GM12878 (cell line): ENCODE measurements around the gene HNRNPM. TPM values are rescaled to one million over a fixed set of nuclear protein-coding genes. Genes with fewer than 3 reads are reported as not detected.
A peak's percentile ranks its signal among the peaks of the same experiment; 100 is the strongest.

ENCODE experiments used
- BCLAF1 ChIP-seq: fragments of 450-650 bp; IDR thresholded peaks from 2 replicates; pipeline ENCODE4 v1.6.1; 2017; ENCODE audit warnings: antibody characterized with exemption, mild to moderate bottlenecking, moderate library complexity
- CBX5 ChIP-seq: sonication (generic); IDR thresholded peaks from 2 replicates; pipeline ENCODE4 v1.6.1; 2016; ENCODE audit warnings: low read depth, moderate library complexity, mild to moderate bottlenecking, inconsistent platforms
- CEBPB ChIP-seq, 2 experiments: fragments of 150-350 bp in 1 of 2; IDR thresholded peaks; 2 replicates each; pipeline ENCODE4 v1.6.1; 2012 to 2014; ENCODE audit warnings: low read depth in 2 of 2, low read length in 2 of 2, borderline replicate concordance in 1 of 2, inconsistent platforms in 1 of 2
- FOS ChIP-seq: IDR thresholded peaks from 3 replicates; pipeline ENCODE4 v1.6.1; 2011; ENCODE audit warnings: borderline replicate concordance; ENCODE audit not compliant: insufficient read length; ENCODE audit errors: extremely low read depth
- GABPA ChIP-seq: IDR thresholded peaks from 2 replicates; pipeline ENCODE4 v1.6.1; 2014; ENCODE audit warnings: antibody characterized with exemption, low read depth, mild to moderate bottlenecking, inconsistent platforms
- HDAC6 ChIP-seq: fragments of 200-600 bp; sonication (generic); IDR thresholded peaks from one replicate; pipeline ENCODE4 v1.8.0; 2017; ENCODE audit warnings: antibody characterized with exemption; ENCODE audit not compliant: unreplicated experiment
- IKZF1 ChIP-seq: fragments of 450-650 bp; conservative IDR thresholded peaks from 2 replicates; pipeline ENCODE4 v1.6.1; 2017; ENCODE audit warnings: antibody characterized with exemption, mild to moderate bottlenecking
- IRF4 ChIP-seq: IDR thresholded peaks from 2 replicates; pipeline ENCODE4 v1.6.1; 2011; ENCODE audit warnings: low read depth, low read length
- NFIC ChIP-seq: IDR thresholded peaks from 2 replicates; pipeline ENCODE4 v1.6.1; 2012; ENCODE audit warnings: low read depth, mild to moderate bottlenecking, inconsistent platforms, low read length, moderate library complexity
- NFXL1 ChIP-seq: fragments of 450-650 bp; IDR thresholded peaks from 2 replicates; pipeline ENCODE4 v1.6.1; 2017; ENCODE audit warnings: antibody characterized with exemption, mild to moderate bottlenecking, borderline replicate concordance
- NFYA ChIP-seq: IDR thresholded peaks from 2 replicates; pipeline ENCODE4 v1.6.1; 2011; ENCODE audit warnings: low read depth, mild to moderate bottlenecking, low read length, improper control_type of control experiment, borderline replicate concordance
- PKNOX1 ChIP-seq: fragments of 450-650 bp; IDR thresholded peaks from 2 replicates; pipeline ENCODE4 v1.6.1; 2016; ENCODE audit warnings: mild to moderate bottlenecking
- POLR2AphosphoS5 ChIP-seq: IDR thresholded peaks from 2 replicates; pipeline ENCODE4 v1.6.1; 2011; ENCODE audit warnings: mild to moderate bottlenecking, low read length, inconsistent platforms
- RBBP5 ChIP-seq: fragments of 200-600 bp; sonication (generic); conservative IDR thresholded peaks from 2 replicates; pipeline ENCODE4 v1.6.1; 2016
- SIX5 ChIP-seq: IDR thresholded peaks from 2 replicates; pipeline ENCODE4 v1.6.1; 2011; ENCODE audit warnings: mild to moderate bottlenecking, low read depth, low read length, moderate library complexity; ENCODE audit not compliant: severe bottlenecking
- TCF3 ChIP-seq: IDR thresholded peaks from 2 replicates; pipeline ENCODE4 v1.6.1; 2012; ENCODE audit warnings: low read depth, mild to moderate bottlenecking, low read length, borderline replicate concordance; ENCODE audit not compliant: insufficient read depth
- USF1 ChIP-seq: IDR thresholded peaks from 2 replicates; pipeline ENCODE4 v1.6.1; 2011; ENCODE audit warnings: borderline replicate concordance, low read depth, mild to moderate bottlenecking, moderate library complexity, mixed read lengths, low read length; ENCODE audit not compliant: insufficient read depth; ENCODE audit errors: extremely low read length
- ZBED1 ChIP-seq: IDR thresholded peaks from 2 replicates; pipeline ENCODE4 v1.6.1; 2016; ENCODE audit warnings: borderline replicate concordance
- ZNF207 ChIP-seq: fragments of 450-650 bp; IDR thresholded peaks from 2 replicates; pipeline ENCODE4 v1.6.1; 2014; ENCODE audit warnings: antibody characterized with exemption, mild to moderate bottlenecking, borderline replicate concordance
- polyA plus RNA-seq, 11 experiments: library from polyadenylated mRNA; depleted of rRNA in 4 of 11; unstranded in 6 of 11; stranded (reverse) in 5 of 11; fragments of >200 nt; fragmentation: Nextera tagmentation in 4 of 11; fragmentation: Illumina TruSeq in 1 of 11; extraction: Ambion mirVana in 4 of 11; extraction: Trizol in 1 of 11; gene quantifications; 1 replicate in 1 of 11; 2 replicates in 10 of 11; pipeline versions ENCODE4 v1.2.1 to v1.2.3, GENCODE V29; 2011 to 2016; ENCODE audit warnings: inconsistent platforms in 2 of 11, missing spikeins in 2 of 11, low read depth in 1 of 11
- total RNA-seq, 4 experiments: library from RNA; depleted of rRNA in 3 of 4; stranded (reverse); fragments of >200 nt in 3 of 4; fragmentation: Illumina TruSeq in 1 of 4; extraction: Trizol in 1 of 4; gene quantifications; 2 replicates each; pipeline versions ENCODE4 v1.2.1 to v1.2.3, GENCODE V29; 2013 to 2021
- TF ChIP-seq, protein P1 (sequence below): fragments of 450-650 bp; IDR thresholded peaks from 2 replicates; pipeline ENCODE4 v1.6.1; 2018; ENCODE audit warnings: mild to moderate bottlenecking, low read depth, moderate library complexity; ENCODE audit not compliant: partially characterized antibody
- TF ChIP-seq, protein P2 (sequence below): IDR thresholded peaks from 2 replicates; pipeline ENCODE4 v1.6.1; 2011; ENCODE audit warnings: low read depth, low read length, improper control_type of control experiment, borderline replicate concordance

HNRNPM gene
- total and polyA plus RNA-seq, 10 of the 15 experiments (the other 5 are each of a cell fraction or from before 2014, with no cell fraction given): 14.3 to 415 (median 198) TPM

GRCh38 chr19:8412783-8413628, 31.8 kb upstream of the HNRNPM start, which contains the start of gene MARCHF2 (continued):
- TF ChIP-seq, protein P1, sequence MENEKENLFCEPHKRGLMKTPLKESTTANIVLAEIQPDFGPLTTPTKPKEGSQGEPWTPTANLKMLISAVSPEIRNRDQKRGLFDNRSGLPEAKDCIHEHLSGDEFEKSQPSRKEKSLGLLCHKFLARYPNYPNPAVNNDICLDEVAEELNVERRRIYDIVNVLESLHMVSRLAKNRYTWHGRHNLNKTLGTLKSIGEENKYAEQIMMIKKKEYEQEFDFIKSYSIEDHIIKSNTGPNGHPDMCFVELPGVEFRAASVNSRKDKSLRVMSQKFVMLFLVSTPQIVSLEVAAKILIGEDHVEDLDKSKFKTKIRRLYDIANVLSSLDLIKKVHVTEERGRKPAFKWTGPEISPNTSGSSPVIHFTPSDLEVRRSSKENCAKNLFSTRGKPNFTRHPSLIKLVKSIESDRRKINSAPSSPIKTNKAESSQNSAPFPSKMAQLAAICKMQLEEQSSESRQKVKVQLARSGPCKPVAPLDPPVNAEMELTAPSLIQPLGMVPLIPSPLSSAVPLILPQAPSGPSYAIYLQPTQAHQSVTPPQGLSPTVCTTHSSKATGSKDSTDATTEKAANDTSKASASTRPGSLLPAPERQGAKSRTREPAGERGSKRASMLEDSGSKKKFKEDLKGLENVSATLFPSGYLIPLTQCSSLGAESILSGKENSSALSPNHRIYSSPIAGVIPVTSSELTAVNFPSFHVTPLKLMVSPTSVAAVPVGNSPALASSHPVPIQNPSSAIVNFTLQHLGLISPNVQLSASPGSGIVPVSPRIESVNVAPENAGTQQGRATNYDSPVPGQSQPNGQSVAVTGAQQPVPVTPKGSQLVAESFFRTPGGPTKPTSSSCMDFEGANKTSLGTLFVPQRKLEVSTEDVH: no peak
- no peak for TF ChIP-seq NFIC
- TF ChIP-seq HDAC6: no peak
- 0 out of 2 replicates have a peak, but pooled peaks have one; percentile 13 for TF ChIP-seq TCF3
- TF ChIP-seq, protein P2, sequence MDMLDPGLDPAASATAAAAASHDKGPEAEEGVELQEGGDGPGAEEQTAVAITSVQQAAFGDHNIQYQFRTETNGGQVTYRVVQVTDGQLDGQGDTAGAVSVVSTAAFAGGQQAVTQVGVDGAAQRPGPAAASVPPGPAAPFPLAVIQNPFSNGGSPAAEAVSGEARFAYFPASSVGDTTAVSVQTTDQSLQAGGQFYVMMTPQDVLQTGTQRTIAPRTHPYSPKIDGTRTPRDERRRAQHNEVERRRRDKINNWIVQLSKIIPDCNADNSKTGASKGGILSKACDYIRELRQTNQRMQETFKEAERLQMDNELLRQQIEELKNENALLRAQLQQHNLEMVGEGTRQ: no peak
- TF ChIP-seq USF1: no peak
- TF ChIP-seq ZNF207: peak; percentile 34; the same call in 1 of the 2 replicates
- TF ChIP-seq FOS: peak; percentile 86
- TF ChIP-seq CBX5: no peak
- TF ChIP-seq IRF4: no peak
- no peak for TF ChIP-seq GABPA
- no peak for TF ChIP-seq NFXL1
- TF ChIP-seq RBBP5: no peak
- TF ChIP-seq ZBED1: no peak
- peak; percentile 60 for TF ChIP-seq IKZF1
- no peak for TF ChIP-seq SIX5
- TF ChIP-seq BCLAF1: 0 out of 2 replicates have a peak, but pooled peaks have one; percentile 16
- no peak for TF ChIP-seq CEBPB (IDR thresholded peaks at IDR 0.05; ENCODE audit: borderline replicate concordance in 1 of 2, low read depth in 2 of 2, low read length in 2 of 2)
- TF ChIP-seq NFYA: peak; percentile 18; the same call in 1 of the 2 replicates
- no peak for TF ChIP-seq POLR2AphosphoS5
- TF ChIP-seq PKNOX1: peak; percentile 97
